SH-SY5Y (cell line): Measurements from ENCODE around the gene RBCK1.

ENCODE experiments used
- GATA2 ChIP-seq: IDR thresholded peaks from 2 replicates; pipeline ENCODE4 v1.6.1; 2011; ENCODE audit warnings: mild to moderate bottlenecking, low read depth, low read length
- GATA3 ChIP-seq: IDR thresholded peaks from 2 replicates; pipeline ENCODE4 v1.6.1; 2011; ENCODE audit warnings: low read depth, mild to moderate bottlenecking, low read length, moderate library complexity

Gene RBCK1

GRCh38 chr20:417801-418342, 9.8 kb downstream of the RBCK1 start:
- TF ChIP-seq GATA2 (no peak), GATA3 (no peak)

GRCh38 chr20:418858-419365, 10.8 kb downstream of the RBCK1 start:
- TF ChIP-seq GATA3 (no peak), GATA2 (no peak)

- TF ChIP-seq GATA2 (no peak), GATA3 (no peak)
These were observed 11.6 kb downstream of the RBCK1 start for GRCh38 chr20:419556-420165.

GRCh38 chr20:420166-420620, 12.1 kb downstream of the RBCK1 start:
- TF ChIP-seq GATA2 (no peak), GATA3 (no peak)

GRCh38 chr20:420721-421574, 12.8 kb downstream of the RBCK1 start:
- TF ChIP-seq GATA2 (no peak), GATA3 (no peak)

- TF ChIP-seq GATA3 (no peak), GATA2 (no peak)
These were observed 13.7 kb downstream of the RBCK1 start for GRCh38 chr20:421685-422250.

- no peak for TF ChIP-seq GATA2
- TF ChIP-seq GATA3, result no peak
These were observed 18.5 kb downstream of the RBCK1 start for GRCh38 chr20:426566-426965.

GRCh38 chr20:427401-427800, 19.3 kb downstream of the RBCK1 start:
- no peak for TF ChIP-seq GATA3
- no peak for TF ChIP-seq GATA2

- TF ChIP-seq GATA3 (no peak), GATA2 (no peak)
These were observed 20.0 kb downstream of the RBCK1 start for GRCh38 chr20:427849-428657.

GRCh38 chr20:428658-429200, 20.6 kb downstream of the RBCK1 start:
- no peak for TF ChIP-seq GATA2
- no peak for TF ChIP-seq GATA3

- TF ChIP-seq GATA2, result no peak
- no peak for TF ChIP-seq GATA3
These were observed 22.2 kb downstream of the RBCK1 start for GRCh38 chr20:430091-430999.
